Measurements from ENCODE around the gene ARF6. TPM values are rescaled to one million over a fixed set of nuclear protein-coding genes. Genes with fewer than 3 reads are reported as not detected.

Gene ARF6
- total and polyA plus RNA-seq, 9 of the 15 experiments (the other 6 are each of a cell fraction or from before 2014, with no cell fraction given), result 15.3 to 35.2 (median 24.9) TPM

- TF ChIP-seq, protein P1, sequence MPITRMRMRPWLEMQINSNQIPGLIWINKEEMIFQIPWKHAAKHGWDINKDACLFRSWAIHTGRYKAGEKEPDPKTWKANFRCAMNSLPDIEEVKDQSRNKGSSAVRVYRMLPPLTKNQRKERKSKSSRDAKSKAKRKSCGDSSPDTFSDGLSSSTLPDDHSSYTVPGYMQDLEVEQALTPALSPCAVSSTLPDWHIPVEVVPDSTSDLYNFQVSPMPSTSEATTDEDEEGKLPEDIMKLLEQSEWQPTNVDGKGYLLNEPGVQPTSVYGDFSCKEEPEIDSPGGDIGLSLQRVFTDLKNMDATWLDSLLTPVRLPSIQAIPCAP (CRISPR knock-in tag; IDR thresholded peaks at IDR 0.05; ENCODE audit: borderline replicate concordance), result no peak
- TF ChIP-seq TAF9B (IDR thresholded peaks at IDR 0.05; ENCODE audit: partially characterized antibody), result peak; percentile 78
- TF ChIP-seq GATAD2B (IDR thresholded peaks at IDR 0.05; ENCODE audit: borderline replicate concordance), result peak; percentile 60; the same call in 1 of the 2 replicates
- 0 out of 2 replicates have a peak, but pooled peaks have one; percentile 43 for TF ChIP-seq HDAC2 (IDR thresholded peaks at IDR 0.05)
- TF ChIP-seq ZNF511 (CRISPR knock-in tag; IDR thresholded peaks at IDR 0.05), result 0 out of 2 replicates have a peak, but pooled peaks have one; percentile 59
- peak; percentile 25; the same call in 1 of the 2 replicates for TF ChIP-seq FOXJ2 (tag; IDR thresholded peaks at IDR 0.05)
- no peak for TF ChIP-seq NONO (IDR thresholded peaks at IDR 0.05; ENCODE audit: low read depth in 2 of 2, low read length in 1 of 2)
- TF ChIP-seq NUFIP1 (IDR thresholded peaks at IDR 0.05; ENCODE audit: partially characterized antibody), result peak; percentile 78
- TF ChIP-seq, protein P2, sequence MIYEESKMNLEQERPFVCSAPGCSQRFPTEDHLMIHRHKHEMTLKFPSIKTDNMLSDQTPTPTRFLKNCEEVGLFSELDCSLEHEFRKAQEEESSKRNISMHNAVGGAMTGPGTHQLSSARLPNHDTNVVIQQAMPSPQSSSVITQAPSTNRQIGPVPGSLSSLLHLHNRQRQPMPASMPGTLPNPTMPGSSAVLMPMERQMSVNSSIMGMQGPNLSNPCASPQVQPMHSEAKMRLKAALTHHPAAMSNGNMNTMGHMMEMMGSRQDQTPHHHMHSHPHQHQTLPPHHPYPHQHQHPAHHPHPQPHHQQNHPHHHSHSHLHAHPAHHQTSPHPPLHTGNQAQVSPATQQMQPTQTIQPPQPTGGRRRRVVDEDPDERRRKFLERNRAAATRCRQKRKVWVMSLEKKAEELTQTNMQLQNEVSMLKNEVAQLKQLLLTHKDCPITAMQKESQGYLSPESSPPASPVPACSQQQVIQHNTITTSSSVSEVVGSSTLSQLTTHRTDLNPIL (CRISPR knock-in tag; IDR thresholded peaks at IDR 0.05), result no peak
- TF ChIP-seq GABPA (tag; conservative IDR thresholded peaks at IDR 0.05; ENCODE audit: low read depth), result peak; percentile 41
- TF ChIP-seq SOX6 (IDR thresholded peaks at IDR 0.05), result peak; percentile 12; the same call in 1 of the 2 replicates
- 0 out of 2 replicates have a peak, but pooled peaks have one; percentile 19 for TF ChIP-seq ETS1 (conservative IDR thresholded peaks at IDR 0.05; ENCODE audit: control insufficient read depth, low read depth, low read length)
- peak; percentile 46; the same call in 1 of the 2 replicates for TF ChIP-seq RB1 (IDR thresholded peaks at IDR 0.05; ENCODE audit: low read depth)
- TF ChIP-seq KLF16 (IDR thresholded peaks at IDR 0.05), result peak; percentile 77
- TF ChIP-seq NFIX (CRISPR knock-in tag; IDR thresholded peaks at IDR 0.05; ENCODE audit: low read depth), result no peak
- TF ChIP-seq ZNF121 (CRISPR knock-in tag; conservative IDR thresholded peaks at IDR 0.05), result peak; percentile 70
- TF ChIP-seq ZNF24 (IDR thresholded peaks at IDR 0.05), result no peak
- peak; percentile 14; the same call in 1 of the 2 replicates for TF ChIP-seq EP300 (IDR thresholded peaks at IDR 0.05; ENCODE audit: low read length)
- TF ChIP-seq, protein P3, sequence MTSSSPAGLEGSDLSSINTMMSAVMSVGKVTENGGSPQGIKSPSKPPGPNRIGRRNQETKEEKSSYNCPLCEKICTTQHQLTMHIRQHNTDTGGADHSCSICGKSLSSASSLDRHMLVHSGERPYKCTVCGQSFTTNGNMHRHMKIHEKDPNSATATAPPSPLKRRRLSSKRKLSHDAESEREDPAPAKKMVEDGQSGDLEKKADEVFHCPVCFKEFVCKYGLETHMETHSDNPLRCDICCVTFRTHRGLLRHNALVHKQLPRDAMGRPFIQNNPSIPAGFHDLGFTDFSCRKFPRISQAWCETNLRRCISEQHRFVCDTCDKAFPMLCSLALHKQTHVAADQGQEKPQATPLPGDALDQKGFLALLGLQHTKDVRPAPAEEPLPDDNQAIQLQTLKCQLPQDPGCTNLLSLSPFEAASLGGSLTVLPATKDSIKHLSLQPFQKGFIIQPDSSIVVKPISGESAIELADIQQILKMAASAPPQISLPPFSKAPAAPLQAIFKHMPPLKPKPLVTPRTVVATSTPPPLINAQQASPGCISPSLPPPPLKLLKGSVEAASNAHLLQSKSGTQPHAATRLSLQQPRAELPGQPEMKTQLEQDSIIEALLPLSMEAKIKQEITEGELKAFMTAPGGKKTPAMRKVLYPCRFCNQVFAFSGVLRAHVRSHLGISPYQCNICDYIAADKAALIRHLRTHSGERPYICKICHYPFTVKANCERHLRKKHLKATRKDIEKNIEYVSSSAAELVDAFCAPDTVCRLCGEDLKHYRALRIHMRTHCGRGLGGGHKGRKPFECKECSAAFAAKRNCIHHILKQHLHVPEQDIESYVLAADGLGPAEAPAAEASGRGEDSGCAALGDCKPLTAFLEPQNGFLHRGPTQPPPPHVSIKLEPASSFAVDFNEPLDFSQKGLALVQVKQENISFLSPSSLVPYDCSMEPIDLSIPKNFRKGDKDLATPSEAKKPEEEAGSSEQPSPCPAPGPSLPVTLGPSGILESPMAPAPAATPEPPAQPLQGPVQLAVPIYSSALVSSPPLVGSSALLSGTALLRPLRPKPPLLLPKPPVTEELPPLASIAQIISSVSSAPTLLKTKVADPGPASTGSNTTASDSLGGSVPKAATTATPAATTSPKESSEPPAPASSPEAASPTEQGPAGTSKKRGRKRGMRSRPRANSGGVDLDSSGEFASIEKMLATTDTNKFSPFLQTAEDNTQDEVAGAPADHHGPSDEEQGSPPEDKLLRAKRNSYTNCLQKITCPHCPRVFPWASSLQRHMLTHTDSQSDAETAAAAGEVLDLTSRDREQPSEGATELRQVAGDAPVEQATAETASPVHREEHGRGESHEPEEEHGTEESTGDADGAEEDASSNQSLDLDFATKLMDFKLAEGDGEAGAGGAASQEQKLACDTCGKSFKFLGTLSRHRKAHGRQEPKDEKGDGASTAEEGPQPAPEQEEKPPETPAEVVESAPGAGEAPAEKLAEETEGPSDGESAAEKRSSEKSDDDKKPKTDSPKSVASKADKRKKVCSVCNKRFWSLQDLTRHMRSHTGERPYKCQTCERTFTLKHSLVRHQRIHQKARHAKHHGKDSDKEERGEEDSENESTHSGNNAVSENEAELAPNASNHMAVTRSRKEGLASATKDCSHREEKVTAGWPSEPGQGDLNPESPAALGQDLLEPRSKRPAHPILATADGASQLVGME (CRISPR knock-in tag; IDR thresholded peaks at IDR 0.05), result no peak
These were observed 30.7 kb upstream of the ARF6 start (continued) for GRCh38 chr14:49862089-49862673.

Measured in K562 (cell line).